Brain microvascular endothelial cell (primary cell): ENCODE data around the gene PTPRT.

Experiments
- DNase-seq: peaks from one replicate; pipeline ENCODE4 v3.0.0-alpha.2; 2020
- H3K27ac ChIP-seq: fragments of 250-450 bp; sonication (Bioruptor Pico); 2 replicates; pipeline ENCODE4 v1.5.1; 2020; ENCODE audit warnings: mild to moderate bottlenecking, moderate library complexity
- H3K27me3 ChIP-seq: fragments of 250-450 bp; sonication (Bioruptor Pico); replicated peaks from 2 replicates; pipeline ENCODE4 v1.5.1; 2020; ENCODE audit warnings: mild to moderate bottlenecking
- H3K36me3 ChIP-seq: fragments of 250-450 bp; sonication (Bioruptor Pico); replicated peaks from 2 replicates; pipeline ENCODE4 v1.5.1; 2020; ENCODE audit warnings: mild to moderate bottlenecking
- H3K4me3 ChIP-seq: 2 replicates; pipeline ENCODE4 v1.5.1; 2011; ENCODE audit warnings: low read depth, mild to moderate bottlenecking, control low read depth, low read length, moderate library complexity
- in situ Hi-C: cut with HindIII; loops from 2 replicates; pipeline ENCODE4 v1.10.0; 2017; ENCODE audit warnings: low sequenced_read_pairs, low pct_ligation_motif_present
- TF ChIP-seq, protein P1 (sequence below): IDR thresholded peaks from 2 replicates; pipeline ENCODE4 v1.5.1; 2011; ENCODE audit warnings: low read depth, mild to moderate bottlenecking, moderate library complexity, low read length, control low read depth, inconsistent platforms; ENCODE audit errors: missing control alignments

PTPRT gene

DNA sequence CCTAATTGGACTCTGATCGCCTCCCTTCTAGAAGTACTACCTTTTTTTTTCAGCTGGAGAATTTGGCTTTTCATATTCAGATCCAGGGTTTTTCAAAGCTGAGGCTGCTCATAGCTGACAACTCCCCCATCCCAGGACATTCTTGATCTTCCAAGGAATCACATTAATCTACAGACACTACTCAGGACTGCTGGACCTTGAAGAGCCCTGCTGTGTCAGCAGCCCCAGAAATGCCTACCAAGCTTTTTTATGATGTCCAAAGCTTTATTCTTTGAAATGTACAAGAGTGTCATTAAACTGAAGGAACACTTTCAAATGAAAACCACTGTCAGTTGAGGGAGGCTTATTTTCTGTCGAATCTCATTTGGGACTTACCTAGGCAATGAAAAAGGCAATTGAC, 704.1 kb downstream of the PTPRT start:
- TF ChIP-seq, protein P1, sequence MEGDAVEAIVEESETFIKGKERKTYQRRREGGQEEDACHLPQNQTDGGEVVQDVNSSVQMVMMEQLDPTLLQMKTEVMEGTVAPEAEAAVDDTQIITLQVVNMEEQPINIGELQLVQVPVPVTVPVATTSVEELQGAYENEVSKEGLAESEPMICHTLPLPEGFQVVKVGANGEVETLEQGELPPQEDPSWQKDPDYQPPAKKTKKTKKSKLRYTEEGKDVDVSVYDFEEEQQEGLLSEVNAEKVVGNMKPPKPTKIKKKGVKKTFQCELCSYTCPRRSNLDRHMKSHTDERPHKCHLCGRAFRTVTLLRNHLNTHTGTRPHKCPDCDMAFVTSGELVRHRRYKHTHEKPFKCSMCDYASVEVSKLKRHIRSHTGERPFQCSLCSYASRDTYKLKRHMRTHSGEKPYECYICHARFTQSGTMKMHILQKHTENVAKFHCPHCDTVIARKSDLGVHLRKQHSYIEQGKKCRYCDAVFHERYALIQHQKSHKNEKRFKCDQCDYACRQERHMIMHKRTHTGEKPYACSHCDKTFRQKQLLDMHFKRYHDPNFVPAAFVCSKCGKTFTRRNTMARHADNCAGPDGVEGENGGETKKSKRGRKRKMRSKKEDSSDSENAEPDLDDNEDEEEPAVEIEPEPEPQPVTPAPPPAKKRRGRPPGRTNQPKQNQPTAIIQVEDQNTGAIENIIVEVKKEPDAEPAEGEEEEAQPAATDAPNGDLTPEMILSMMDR = no peak
- in situ Hi-C loops = no loop called here

DNA sequence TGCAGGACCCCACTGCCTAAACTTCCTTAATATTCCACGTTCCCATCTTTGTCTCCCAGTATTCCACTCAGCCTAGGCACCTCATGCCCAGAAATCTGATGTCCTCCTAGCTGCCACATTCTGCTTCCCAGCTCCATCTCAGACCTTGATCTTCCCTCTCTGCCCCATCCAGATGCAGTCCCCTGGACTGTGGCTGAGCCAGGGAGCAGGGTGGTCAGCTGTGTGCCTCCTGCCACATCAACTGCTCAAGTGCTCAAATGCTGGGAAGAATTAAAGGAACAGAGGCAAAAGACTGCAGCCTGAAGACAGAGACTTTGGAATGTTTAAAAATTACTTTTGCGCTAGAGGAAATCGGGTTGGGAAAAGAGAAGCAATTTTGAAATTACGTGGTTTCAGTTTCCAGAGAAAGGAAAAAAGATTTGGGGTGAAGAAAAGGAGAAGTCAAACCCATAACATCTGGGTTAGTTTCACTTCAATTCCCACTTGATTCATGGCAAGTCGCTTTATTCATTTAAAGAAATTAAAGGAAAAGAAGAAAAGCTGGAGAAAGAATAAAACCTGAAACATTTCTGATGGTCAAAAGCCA, 704.8 kb downstream of the PTPRT start:
- Histone ChIP-seq H3K4me3 (no peak overlapping the region), H3K36me3 (no peaks in the 10 kb centered on the region), H3K27ac (no peak overlapping the region), H3K27me3 (no peaks in the 10 kb centered on the region)
- TF ChIP-seq, protein P1 = no peak
- DNase-seq = no peak
- in situ Hi-C loops = no loop called here

More for the DNA sequence above, 704.1 kb downstream of the PTPRT start:
- no peak overlapping the region for H3K4me3 ChIP-seq
- H3K36me3 ChIP-seq = no peaks in the 10 kb centered on the region
- H3K27me3 ChIP-seq = no peaks in the 10 kb centered on the region
- no peak for DNase-seq
- H3K27ac ChIP-seq = no peak overlapping the region

DNA sequence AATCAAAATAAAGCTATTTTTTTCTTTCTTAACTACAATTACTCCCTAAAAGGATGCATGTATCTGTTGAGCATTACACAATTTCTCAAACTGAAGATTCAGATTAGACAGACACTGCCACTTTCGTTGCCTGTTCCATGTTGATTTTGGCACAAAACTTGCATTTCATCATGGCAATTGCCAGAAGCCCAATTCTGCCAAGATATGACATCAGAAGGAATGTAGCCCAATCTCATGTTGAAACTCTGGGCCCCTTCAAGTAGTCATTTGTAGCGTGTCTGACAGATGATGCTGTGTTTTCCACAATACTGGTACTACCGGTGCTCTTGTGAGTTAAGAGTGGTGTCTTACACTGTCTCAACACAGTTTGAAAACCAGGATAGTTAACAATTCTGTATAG, 705.4 kb downstream of the PTPRT start:
- in situ Hi-C loops = no loop called here
- TF ChIP-seq, protein P1 = no peak
- DNase-seq = no peak

DNA sequence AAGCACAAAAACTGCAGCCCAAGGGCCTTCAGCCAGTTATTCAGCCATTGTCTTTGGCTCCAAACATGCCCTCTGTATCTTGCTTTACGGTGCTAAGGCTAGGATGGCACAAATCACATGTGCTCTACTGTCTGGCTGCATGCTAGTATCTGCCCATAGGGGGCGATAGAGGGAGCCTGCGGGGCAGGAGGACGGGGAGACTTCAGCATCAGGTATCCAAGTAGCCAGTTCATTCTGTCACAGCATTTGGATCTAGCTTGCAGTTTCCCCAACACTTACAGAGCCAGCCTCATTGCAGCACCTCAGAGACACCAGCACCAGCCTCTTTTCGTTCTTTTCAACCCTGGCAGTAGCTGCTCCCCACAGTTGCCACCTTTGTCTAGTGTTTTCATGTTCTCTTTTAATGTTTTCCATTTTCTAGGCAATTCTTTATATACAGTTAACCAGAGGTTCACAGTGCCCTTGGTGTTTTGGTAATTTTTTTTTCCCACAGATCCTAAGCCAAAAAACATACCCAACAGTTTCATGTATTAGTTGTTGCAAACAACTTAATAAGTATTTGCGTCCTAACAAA, 705.9 kb downstream of the PTPRT start:
- Histone ChIP-seq H3K27me3 (no peaks in the 10 kb centered on the region), H3K27ac (no peak overlapping the region), H3K36me3 (no peaks in the 10 kb centered on the region), H3K4me3 (no peak overlapping the region)
- in situ Hi-C loops = no loop called here
- TF ChIP-seq, protein P1 = no peak
- DNase-seq = no peak

More for the DNA sequence above, 705.4 kb downstream of the PTPRT start:
- Histone ChIP-seq H3K4me3 (no peak overlapping the region), H3K27ac (no peak overlapping the region), H3K27me3 (no peaks in the 10 kb centered on the region), H3K36me3 (no peaks in the 10 kb centered on the region)

DNA sequence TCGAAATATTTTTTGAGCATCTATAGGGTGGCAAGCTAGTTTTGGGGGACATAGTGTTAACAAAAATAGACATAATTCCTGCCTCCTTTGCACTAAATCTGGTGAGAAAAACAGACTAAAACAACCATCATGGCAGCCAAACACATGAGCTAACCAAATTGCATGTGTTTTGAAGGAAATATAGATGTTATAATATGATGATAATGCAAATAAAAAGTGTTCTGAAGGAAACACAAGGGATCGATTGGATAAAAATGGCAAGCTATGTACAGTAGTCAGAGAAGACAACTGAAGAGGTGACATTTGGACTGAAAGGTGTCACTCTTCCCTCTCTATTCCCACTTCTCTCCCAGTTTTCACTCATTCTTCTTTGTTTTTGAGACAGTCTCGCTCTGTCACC, 706.9 kb downstream of the PTPRT start:
- DNase-seq = no peak
- Histone ChIP-seq H3K27ac (no peak overlapping the region), H3K36me3 (no peaks in the 10 kb centered on the region), H3K4me3 (no peak overlapping the region), H3K27me3 (no peaks in the 10 kb centered on the region)
- TF ChIP-seq, protein P1 = no peak
- in situ Hi-C loops = no loop called here

DNA sequence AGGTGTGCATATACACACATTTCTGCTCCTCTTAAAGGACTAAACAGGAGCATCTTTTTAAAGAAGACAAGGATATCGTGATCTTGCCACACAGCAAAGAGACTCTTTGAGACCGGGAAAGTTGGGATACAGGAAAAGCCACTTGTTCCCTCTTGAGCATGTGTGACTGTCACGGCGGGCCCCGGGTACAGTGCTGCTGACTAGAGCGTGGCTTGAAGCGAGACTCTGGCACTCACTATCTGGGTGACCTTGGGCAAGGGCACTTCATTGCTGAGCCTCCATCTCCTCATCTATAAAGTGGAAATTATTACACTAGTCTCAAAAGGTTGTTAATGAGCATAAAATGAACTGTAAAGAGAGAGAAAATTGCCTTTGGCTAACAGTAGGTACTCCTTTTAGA, 713.9 kb downstream of the PTPRT start:
- no peak overlapping the region for H3K27ac ChIP-seq
- DNase-seq = no peak
- no peak overlapping the region for H3K4me3 ChIP-seq
- TF ChIP-seq, protein P1 = no peak
- H3K27me3 ChIP-seq = no peaks in the 10 kb centered on the region
- in situ Hi-C loops = no loop called here
- no peaks in the 10 kb centered on the region for H3K36me3 ChIP-seq
